ENCODE measurements around the gene CRMP1.
A peak's percentile ranks its signal among the peaks of the same experiment; 100 is the strongest.
"Not testable (repeated sequence)": the region's sequence is repeated elsewhere in the genome, so short reads cannot be mapped to it uniquely, and the experiment has no call there.

CRMP1 gene

GRCh38 chr4:5816851-5817375 lies 76.0 kb downstream of the CRMP1 start:
- no peak for DNase-seq

GRCh38 chr4:5816101-5816500 lies 76.8 kb downstream of the CRMP1 start:
- DNase-seq: no peak

- no peak for DNase-seq
These were observed 77.2 kb downstream of the CRMP1 start for GRCh38 chr4:5815641-5816040.

- DNase-seq: no peak
These were observed 78.5 kb downstream of the CRMP1 start for GRCh38 chr4:5814421-5814820.

GRCh38 chr4:5813882-5814255 lies 79.0 kb downstream of the CRMP1 start:
- DNase-seq: no peak

- no peak for DNase-seq
These were observed 80.2 kb downstream of the CRMP1 start for GRCh38 chr4:5812506-5813229.

- not testable (repeated sequence) for DNase-seq
These were observed 80.8 kb downstream of the CRMP1 start for GRCh38 chr4:5812057-5812456.

- no peak for DNase-seq
These were observed 82.0 kb downstream of the CRMP1 start for GRCh38 chr4:5810770-5811430.

GRCh38 chr4:5810151-5810550 lies 82.7 kb downstream of the CRMP1 start:
- DNase-seq: no peak

GRCh38 chr4:5809216-5809776 lies 83.6 kb downstream of the CRMP1 start:
- no peak for DNase-seq

- peak; percentile 69 for DNase-seq
These were observed 84.7 kb downstream of the CRMP1 start for GRCh38 chr4:5808081-5808741.

- no peak for DNase-seq
These were observed 87.6 kb downstream of the CRMP1 start for GRCh38 chr4:5805270-5805669.

GRCh38 chr4:5804656-5805055 lies 88.2 kb downstream of the CRMP1 start:
- DNase-seq: no peak

GRCh38 chr4:5802565-5802964 lies 90.3 kb downstream of the CRMP1 start:
- DNase-seq: no peak

- DNase-seq: no peak
These were observed 91.2 kb downstream of the CRMP1 start for GRCh38 chr4:5801696-5802095.

- DNase-seq: no peak
These were observed 92.4 kb downstream of the CRMP1 start for GRCh38 chr4:5800496-5800895.

GRCh38 chr4:5799406-5799805 lies 93.5 kb downstream of the CRMP1 start:
- DNase-seq: no peak

GRCh38 chr4:5798946-5799345 lies 93.9 kb downstream of the CRMP1 start:
- no peak for DNase-seq

- DNase-seq: no peak
These were observed 94.4 kb downstream of the CRMP1 start for GRCh38 chr4:5798462-5798861.

- DNase-seq: no peak
These were observed 95.0 kb downstream of the CRMP1 start for GRCh38 chr4:5797866-5798265.

- DNase-seq: no peak
These were observed 95.9 kb downstream of the CRMP1 start for GRCh38 chr4:5796976-5797375.

GRCh38 chr4:5795580-5795979 lies 97.3 kb downstream of the CRMP1 start:
- DNase-seq: no peak

- DNase-seq: no peak
These were observed 99.4 kb downstream of the CRMP1 start for GRCh38 chr4:5793514-5793913.

- DNase-seq: no peak
These were observed 101.2 kb downstream of the CRMP1 start for GRCh38 chr4:5791654-5792053.
